Stimulated activated CD4-positive, alpha-beta T cell treated with anti-CD3 and anti-CD28 coated beads, Interleukin-4, amount 100 ng/mL, for 24 hours (primary cell): ENCODE data around the gene ST3GAL3.

Experiments
- DNase-seq: peaks from one replicate; pipeline ENCODE4 v3.0.0-alpha.2; 2020

ST3GAL3 gene

GRCh38 chr1:43925846-43926245 is 218.5 kb downstream of the ST3GAL3 start:
- DNase-seq, result no peak

DNA sequence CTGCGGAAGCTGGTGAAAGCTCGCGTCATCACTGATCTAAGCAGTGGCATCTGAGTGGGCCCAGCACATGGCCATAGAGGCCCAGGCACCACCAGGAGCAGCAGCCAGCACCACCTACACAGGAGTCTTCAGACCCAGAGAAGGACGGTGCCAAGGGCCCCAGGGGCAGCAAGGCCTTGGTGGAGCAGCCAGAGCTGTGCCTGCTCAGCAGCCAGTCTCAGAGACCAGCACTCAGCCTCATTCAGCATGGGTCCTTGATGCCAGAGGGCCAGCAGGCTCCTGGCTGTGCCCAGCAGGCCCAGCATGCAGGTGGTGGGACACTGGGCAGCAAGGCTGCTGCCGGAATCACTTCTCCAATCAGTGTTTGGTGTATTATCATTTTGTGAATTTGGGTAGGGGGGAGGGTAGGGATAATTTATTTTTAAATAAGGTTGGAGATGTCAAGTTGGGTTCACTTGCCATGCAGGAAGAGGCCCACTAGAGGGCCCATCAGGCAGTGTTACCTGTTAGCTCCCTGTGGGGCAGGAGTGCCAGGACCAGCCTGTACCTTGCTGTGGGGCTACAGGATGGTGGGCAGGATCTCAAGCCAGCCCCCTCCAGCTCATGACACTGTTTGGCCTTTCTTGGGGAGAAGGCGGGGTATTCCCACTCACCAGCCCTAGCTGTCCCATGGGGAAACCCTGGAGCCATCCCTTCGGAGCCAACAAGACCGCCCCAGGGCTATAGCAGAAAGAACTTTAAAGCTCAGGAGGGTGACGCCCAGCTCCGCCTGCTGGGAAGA is 223.0 kb downstream of the ST3GAL3 start:
- DNase-seq, result no peak

- DNase-seq, result no peak
These were observed 223.6 kb downstream of the ST3GAL3 start for GRCh38 chr1:43930949-43931275.

- no peak for DNase-seq
These were observed 224.7 kb downstream of the ST3GAL3 start for GRCh38 chr1:43931711-43932660.

GRCh38 chr1:43932786-43933385 is 225.6 kb downstream of the ST3GAL3 start:
- DNase-seq, result no peak

- DNase-seq, result no peak
These were observed 226.2 kb downstream of the ST3GAL3 start, which contains the start of gene ARTN for GRCh38 chr1:43933386-43934100. ARTN (plus strand) TSS chr1:43933801; CDS start chr1:43935657, 1,856 bp downstream.

- peak; percentile 53 for DNase-seq
These were observed 227.0 kb downstream of the ST3GAL3 start for GRCh38 chr1:43934101-43934985.

DNA sequence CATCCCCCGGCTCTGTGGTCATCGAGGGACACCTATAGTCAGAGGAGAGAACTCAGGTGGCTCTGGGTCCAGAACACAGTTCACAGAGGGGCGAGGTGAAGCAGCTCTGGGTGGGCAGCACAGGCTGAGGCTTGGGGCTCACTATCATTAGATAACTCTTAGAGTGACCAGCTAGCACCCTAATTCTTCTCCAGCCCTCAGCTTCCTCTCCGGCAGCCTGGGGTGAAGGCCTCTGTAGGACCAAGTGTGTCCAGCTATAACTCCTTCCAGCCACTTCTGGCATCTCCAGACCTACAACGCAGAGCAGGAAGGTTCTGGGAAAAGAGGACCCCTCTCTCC is 227.6 kb downstream of the ST3GAL3 start:
- no peak for DNase-seq

DNA sequence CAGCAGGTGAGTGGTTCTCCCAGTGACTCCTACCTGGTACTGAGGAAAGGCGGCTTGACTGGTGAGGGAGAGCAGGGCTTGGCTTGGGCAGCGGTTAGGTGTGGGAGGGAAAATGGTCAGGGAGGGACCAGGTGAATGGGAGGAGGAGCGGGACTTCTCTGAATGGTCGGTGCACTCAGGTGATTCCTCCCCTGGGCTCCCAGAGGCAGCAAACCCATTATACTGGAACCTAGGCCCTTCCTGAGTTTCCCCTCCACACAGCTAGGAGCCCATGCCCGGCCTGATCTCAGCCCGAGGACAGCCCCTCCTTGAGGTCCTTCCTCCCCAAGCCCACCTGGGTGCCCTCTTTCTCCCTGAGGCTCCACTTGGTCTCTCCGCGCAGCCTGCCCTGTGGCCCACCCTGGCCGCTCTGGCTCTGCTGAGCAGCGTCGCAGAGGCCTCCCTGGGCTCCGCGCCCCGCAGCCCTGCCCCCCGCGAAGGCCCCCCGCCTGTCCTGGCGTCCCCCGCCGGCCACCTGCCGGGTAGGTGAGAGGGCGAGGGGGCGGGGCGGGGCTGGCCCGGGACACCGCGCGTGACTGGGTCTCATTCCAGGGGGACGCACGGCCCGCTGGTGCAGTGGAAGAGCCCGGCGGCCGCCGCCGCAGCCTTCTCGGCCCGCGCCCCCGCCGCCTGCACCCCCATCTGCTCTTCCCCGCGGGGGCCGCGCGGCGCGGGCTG is 228.5 kb downstream of the ST3GAL3 start:
- DNase-seq, result no peak

DNA sequence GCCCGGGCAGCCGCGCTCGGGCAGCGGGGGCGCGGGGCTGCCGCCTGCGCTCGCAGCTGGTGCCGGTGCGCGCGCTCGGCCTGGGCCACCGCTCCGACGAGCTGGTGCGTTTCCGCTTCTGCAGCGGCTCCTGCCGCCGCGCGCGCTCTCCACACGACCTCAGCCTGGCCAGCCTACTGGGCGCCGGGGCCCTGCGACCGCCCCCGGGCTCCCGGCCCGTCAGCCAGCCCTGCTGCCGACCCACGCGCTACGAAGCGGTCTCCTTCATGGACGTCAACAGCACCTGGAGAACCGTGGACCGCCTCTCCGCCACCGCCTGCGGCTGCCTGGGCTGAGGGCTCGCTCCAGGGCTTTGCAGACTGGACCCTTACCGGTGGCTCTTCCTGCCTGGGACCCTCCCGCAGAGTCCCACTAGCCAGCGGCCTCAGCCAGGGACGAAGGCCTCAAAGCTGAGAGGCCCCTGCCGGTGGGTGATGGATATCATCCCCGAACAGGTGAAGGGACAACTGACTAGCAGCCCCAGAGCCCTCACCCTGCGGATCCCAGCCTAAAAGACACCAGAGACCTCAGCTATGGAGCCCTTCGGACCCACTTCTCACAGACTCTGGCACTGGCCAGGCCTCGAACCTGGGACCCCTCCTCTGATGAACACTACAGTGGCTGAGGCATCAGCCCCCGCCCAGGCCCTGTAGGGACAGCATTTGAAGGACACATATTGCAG is 229.3 kb downstream of the ST3GAL3 start:
- DNase-seq, result no peak

GRCh38 chr1:43937179-43937865 is 230.0 kb downstream of the ST3GAL3 start:
- no peak for DNase-seq

- no peak for DNase-seq
These were observed 231.0 kb downstream of the ST3GAL3 start for GRCh38 chr1:43938383-43938782.

DNA sequence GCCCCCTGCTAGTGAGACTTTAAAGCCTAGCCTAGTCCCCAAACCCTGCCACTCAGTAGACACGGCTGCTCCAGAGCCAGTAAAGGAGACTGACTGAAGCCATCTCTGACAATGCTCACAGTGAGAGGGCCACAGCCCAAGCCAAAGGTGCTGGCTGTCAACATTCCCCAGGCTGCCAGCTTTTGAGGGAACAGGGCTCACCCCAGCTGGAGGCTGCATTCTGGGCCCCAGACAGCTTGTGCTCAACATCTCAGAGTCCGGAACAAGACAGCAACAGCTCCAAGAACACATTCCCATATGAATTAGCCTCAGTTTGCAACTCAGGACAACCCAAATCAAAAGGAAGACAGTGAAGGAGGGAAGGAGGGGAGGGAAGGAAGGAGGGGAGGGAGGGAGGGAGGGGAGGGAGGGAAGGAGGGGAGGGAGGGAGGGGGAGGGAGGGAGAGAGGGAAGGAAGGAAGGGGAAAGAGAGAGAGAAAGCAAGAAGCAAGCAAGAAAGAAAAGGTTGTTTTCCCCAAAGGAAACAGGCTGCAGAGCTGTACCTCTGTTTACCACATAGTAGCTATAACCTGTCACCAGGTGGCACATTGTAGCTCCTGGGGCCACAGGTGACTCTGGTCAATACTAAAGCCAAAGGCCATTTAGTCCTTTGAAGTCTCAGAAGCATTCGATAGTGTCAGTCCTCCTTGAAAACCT is 231.7 kb downstream of the ST3GAL3 start:
- DNase-seq, result no peak

- no peak for DNase-seq
These were observed 235.1 kb downstream of the ST3GAL3 start for GRCh38 chr1:43942411-43942810.

- no peak for DNase-seq
These were observed 237.5 kb downstream of the ST3GAL3 start for GRCh38 chr1:43944860-43945259.

- no peak for DNase-seq
These were observed 238.4 kb downstream of the ST3GAL3 start for GRCh38 chr1:43945674-43946235.

DNA sequence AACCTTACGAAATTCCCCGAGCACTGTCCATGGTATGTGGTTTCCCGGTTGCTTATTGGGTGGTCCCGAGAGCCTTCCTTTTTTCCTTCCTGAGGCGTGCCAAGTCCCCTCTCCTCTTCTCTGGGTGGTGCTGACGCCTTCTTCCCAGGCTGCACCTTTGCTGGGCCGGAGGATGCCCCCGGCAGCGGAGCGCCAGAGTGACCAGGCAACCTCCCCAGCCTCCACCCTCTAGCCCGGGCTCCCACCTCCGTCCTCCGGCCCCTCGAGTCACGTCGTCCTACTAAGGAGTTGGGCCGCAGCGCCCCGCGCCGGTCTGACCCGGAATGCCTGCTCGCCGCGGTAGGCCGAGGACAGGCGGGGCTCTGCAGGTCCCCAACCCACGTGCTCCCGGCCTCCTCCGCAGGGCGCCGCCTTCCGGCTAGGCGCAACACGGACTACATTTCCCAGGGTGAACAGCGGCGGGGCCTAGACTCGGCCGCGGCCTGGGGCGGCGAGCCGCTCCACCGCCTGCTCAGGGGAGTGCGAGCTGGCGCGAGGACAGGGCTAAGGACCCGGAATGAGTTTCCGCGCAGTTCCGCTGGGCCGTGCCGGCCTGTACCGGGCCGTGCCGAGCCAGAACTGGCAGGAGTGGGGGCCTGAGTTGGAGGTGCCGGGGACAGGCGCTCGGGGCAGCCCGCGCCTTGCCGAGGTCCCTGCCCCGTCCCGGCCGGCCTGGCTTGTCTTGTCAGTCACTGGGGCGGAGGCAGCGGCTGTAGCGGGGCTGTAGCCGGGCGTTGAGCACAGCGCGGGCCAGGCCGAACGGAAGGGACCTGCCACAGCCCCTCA is 239.1 kb downstream of the ST3GAL3 start, which contains the start of gene IPO13:
Gene IPO13, plus strand, starts transcription at position 715 of the 825 bp plus-strand sequence. CDS start 651 bp downstream, outside the sequence.
- DNase-seq, result peak; percentile 95
